GM12878 (cell line): ENCODE results near the gene RHOXF2. TPM values are rescaled to one million over a fixed set of nuclear protein-coding genes. Genes with fewer than 3 reads are reported as not detected.
"Not testable (repeated sequence)": the region's sequence is repeated elsewhere in the genome, so short reads cannot be mapped to it uniquely, and the experiment has no call there.

Source experiments
- ATAC-seq: fragments of 200-7000 bp; cut with Tn5 transposase; 3 replicates; pipeline ENCODE4 v1.9.1; 2020; ENCODE audit warnings: mild to moderate bottlenecking, moderate library complexity
- BruUV-seq: library from RNA; stranded (reverse); fragments of 400-500 nt; replicated peaks from 2 replicates; lab custom pipeline; 2021; lab: Mats Ljungman, UMichigan
- CTCF ChIA-PET: fragments of 300-600 bp; sonication (Branson Sonifier 250); formaldehyde crosslinking; extraction: SDS; loops from one replicate; lab custom pipeline; 2021; ENCODE audit warnings: inconsistent platforms; lab: Yijun Ruan, JAX
- POLR2A ChIA-PET: fragments of 350-600 bp; formaldehyde crosslinking; extraction: SDS; loops from one replicate; lab custom pipeline; 2021; ENCODE audit warnings: inconsistent platforms; lab: Charles Lee
- RAD21 ChIA-PET: fragments of 300-600 bp; sonication (Branson Sonifier 250); formaldehyde crosslinking; loops from one replicate; lab custom pipeline; 2023; ENCODE audit warnings: antibody characterized with exemption; ENCODE audit not compliant: unreplicated experiment; lab: Charles Lee
- SMC1A ChIA-PET: fragments of 300-600 bp; sonication (Branson Sonifier 250); formaldehyde crosslinking; loops from one replicate; lab custom pipeline; 2023; ENCODE audit not compliant: unreplicated experiment, uncharacterized antibody; lab: Charles Lee
- DNase-seq: peaks from one replicate; pipeline ENCODE4 v3.0.0-alpha.2; 2011; ENCODE audit warnings: low read depth, low spot score
- FAIRE-seq: peaks from 3 replicates; lab custom pipeline; 2011; peaks lifted over from hg19 to GRCh38; lab: Jason Lieb, UNC
- H2AFZ ChIP-seq: 2 replicates; pipeline ENCODE4 v1.6.0; 2011; ENCODE audit warnings: low read depth, low read length, control low read depth; ENCODE audit not compliant: control insufficient read depth
- H3K27ac ChIP-seq: 2 replicates; pipeline ENCODE4 v1.5.1; 2011; ENCODE audit warnings: control low read depth; ENCODE audit not compliant: control insufficient read depth, insufficient read depth
- H3K27me3 ChIP-seq, 2 experiments: replicated peaks in 1 of 2; 2 replicates each; pipeline versions ENCODE4 v1.6.0 to v1.6.1; 2011; ENCODE audit warnings: low read length in 1 of 2; ENCODE audit not compliant: control insufficient read depth in 2 of 2, insufficient read depth in 2 of 2
- H3K36me3 ChIP-seq, 2 experiments: 2 replicates each; pipeline ENCODE4 v1.5.1; 2011; ENCODE audit warnings: low read length in 1 of 2; ENCODE audit not compliant: control insufficient read depth in 2 of 2, insufficient read depth in 2 of 2
- H3K4me1 ChIP-seq: 2 replicates; pipeline ENCODE4 v1.6.1; 2011; ENCODE audit warnings: mild to moderate bottlenecking, low read length, moderate library complexity, mixed read lengths; ENCODE audit not compliant: control insufficient read depth, insufficient read depth
- H3K4me2 ChIP-seq: 2 replicates; pipeline ENCODE4 v1.6.0; 2011; ENCODE audit warnings: control low read depth; ENCODE audit not compliant: control insufficient read depth, insufficient read depth
- H3K4me3 ChIP-seq: fragments of 200-600 bp; sonication (generic); 2 replicates; pipeline ENCODE4 v1.5.1; 2016
- H3K79me2 ChIP-seq: 2 replicates; pipeline ENCODE4 v1.6.0; 2011; ENCODE audit warnings: low read length; ENCODE audit not compliant: control insufficient read depth, insufficient read depth
- H3K9ac ChIP-seq: 2 replicates; pipeline ENCODE4 v1.8.0; 2011; ENCODE audit warnings: low read length, control low read depth, mixed read lengths; ENCODE audit not compliant: control insufficient read depth, insufficient read depth
- H3K9me3 ChIP-seq: replicated peaks from 3 replicates; pipeline ENCODE4 v1.5.1; 2011; ENCODE audit warnings: mild to moderate bottlenecking, low read length; ENCODE audit not compliant: control insufficient read depth, insufficient read depth
- H4K20me1 ChIP-seq: 2 replicates; pipeline ENCODE4 v1.6.0; 2011; ENCODE audit not compliant: control insufficient read depth, insufficient read depth
- POLR2AphosphoS5 ChIP-seq: IDR thresholded peaks from 2 replicates; pipeline ENCODE4 v1.6.1; 2011; ENCODE audit warnings: mild to moderate bottlenecking, low read length, inconsistent platforms
- RUNX3 ChIP-seq: IDR thresholded peaks from 2 replicates; pipeline ENCODE4 v1.6.1; 2012; ENCODE audit warnings: low read length, inconsistent platforms
- WGBS: methylation state at CpG from one replicate; pipeline ENCODE4 v1.1.6; 2016; ENCODE audit warnings: low lambda C conversion rate; ENCODE audit not compliant: insufficient replicate concordance, insufficient coverage; ENCODE audit errors: missing lambda C conversion rate; 5-methylcytosine and 5-hydroxymethylcytosine counted together
- in situ Hi-C: fragments of 300-500 bp; cut with MboI; formaldehyde crosslinking; loops from 9 replicates; pipeline ENCODE4 v1.14.3; 2018; ENCODE audit warnings: mixed read lengths
- intact Hi-C: fragments of 100-400 bp; cut with micrococcal nuclease; formaldehyde crosslinking; loops from one replicate; pipeline ENCODE4 v1.14.2; 2022; ENCODE audit not compliant: unreplicated experiment
- polyA plus RNA-seq, 11 experiments: library from polyadenylated mRNA; depleted of rRNA in 4 of 11; unstranded in 6 of 11; stranded (reverse) in 5 of 11; fragments of >200 nt; fragmentation: Nextera tagmentation in 4 of 11; fragmentation: Illumina TruSeq in 1 of 11; extraction: Ambion mirVana in 4 of 11; extraction: Trizol in 1 of 11; gene quantifications; 1 replicate in 1 of 11; 2 replicates in 10 of 11; pipeline versions ENCODE4 v1.2.1 to v1.2.3, GENCODE V29; 2011 to 2016; ENCODE audit warnings: inconsistent platforms in 2 of 11, missing spikeins in 2 of 11, low read depth in 1 of 11
- total RNA-seq, 4 experiments: library from RNA; depleted of rRNA in 3 of 4; stranded (reverse); fragments of >200 nt in 3 of 4; fragmentation: Illumina TruSeq in 1 of 4; extraction: Trizol in 1 of 4; gene quantifications; 2 replicates each; pipeline versions ENCODE4 v1.2.1 to v1.2.3, GENCODE V29; 2013 to 2021

Gene RHOXF2
- total and polyA plus RNA-seq, 10 of the 15 experiments (the other 5 are each of a cell fraction or from before 2014, with no cell fraction given) = 0.03 TPM; not detected in 8

DNA sequence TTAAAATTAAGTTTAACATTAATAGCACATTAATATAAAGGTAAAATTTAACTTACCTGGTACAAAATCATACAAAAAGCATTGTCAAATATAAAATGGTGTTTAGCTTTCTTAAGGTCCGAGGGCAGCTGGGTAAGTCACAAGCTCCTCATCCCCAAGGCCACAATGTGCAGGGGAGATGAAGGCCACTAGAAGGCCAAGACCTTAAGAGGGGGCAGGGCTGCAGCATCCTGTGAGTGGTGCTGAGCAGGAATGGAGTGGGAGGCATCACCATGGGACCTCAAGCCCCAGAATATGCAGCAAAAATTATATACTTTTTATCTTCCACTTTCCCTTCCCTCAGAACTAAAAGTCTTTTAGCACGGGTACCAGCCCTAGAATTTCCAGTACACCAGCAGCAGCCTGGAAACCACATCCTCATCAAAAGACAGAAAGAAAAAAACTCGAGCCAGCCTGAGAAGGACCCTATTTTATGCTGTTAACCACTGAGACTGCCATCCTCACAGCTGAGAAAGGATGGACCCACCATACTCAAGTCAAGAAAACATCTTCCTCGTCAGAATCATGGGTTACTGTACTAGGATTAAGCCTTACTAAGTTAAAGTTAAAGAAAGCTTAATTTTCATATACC is 13.0 kb upstream of the RHOXF2 start:
- no peak overlapping the region for H3K4me3 ChIP-seq
- SMC1A ChIA-PET = interaction anchor here (1.0 to 1.2 kb wide), 2 partner anchors 10 to 109 kb away, joined by 3 to 4 read pairs; no protein-coding TSS in a partner anchor
- H3K27me3 ChIP-seq = no peaks in the 10 kb centered on the region
- H3K9me3 ChIP-seq = peaks cover 1% of the 10 kb centered on the region; the same call in 2 of the 3 replicates
- H4K20me1 ChIP-seq = no peaks in the 10 kb centered on the region
- peak; percentile 65 for FAIRE-seq
- H3K79me2 ChIP-seq = no peaks in the 10 kb centered on the region
- H3K4me2 ChIP-seq = no peak overlapping the region
- no peak overlapping the region for H3K27ac ChIP-seq
- CTCF ChIA-PET = interaction anchor here (0.6 to 1.2 kb wide), 4 partner anchors 57 to 117 kb away, joined by 3 read pairs; no protein-coding TSS in a partner anchor
- no peak overlapping the region for H2AFZ ChIP-seq
- RAD21 ChIA-PET = interaction anchor here (0.6 kb wide), 1 partner anchor 106 kb away, joined by 3 read pairs; no protein-coding TSS in a partner anchor
- no peaks in the 10 kb centered on the region for H3K36me3 ChIP-seq
- intact Hi-C loops (loop anchor here (10.0 kb wide), 1 partner anchor 161 kb away; no protein-coding TSS in a partner anchor), in situ Hi-C loops (loop anchor here (10.0 to 25.0 kb wide), 2 partner anchors 111 to 158 kb away; no protein-coding TSS in a partner anchor)
- no peaks in the 10 kb centered on the region for H3K4me1 ChIP-seq
- no peak overlapping the region for H3K9ac ChIP-seq
- POLR2A ChIA-PET = no interaction called here
- no peak for DNase-seq
- BruUV-seq = no TSS peak
- ATAC-seq = peak; percentile 39; the same call in 2 of the 3 replicates
- peak; percentile 11; the same call in 1 of the 2 replicates for TF ChIP-seq RUNX3
- TF ChIP-seq POLR2AphosphoS5 = no peak
- TF ChIP-seq, all 136 proteins: peak for 1
- 10% methylated on average over 4 of the region's 4 CpGs for WGBS

DNA sequence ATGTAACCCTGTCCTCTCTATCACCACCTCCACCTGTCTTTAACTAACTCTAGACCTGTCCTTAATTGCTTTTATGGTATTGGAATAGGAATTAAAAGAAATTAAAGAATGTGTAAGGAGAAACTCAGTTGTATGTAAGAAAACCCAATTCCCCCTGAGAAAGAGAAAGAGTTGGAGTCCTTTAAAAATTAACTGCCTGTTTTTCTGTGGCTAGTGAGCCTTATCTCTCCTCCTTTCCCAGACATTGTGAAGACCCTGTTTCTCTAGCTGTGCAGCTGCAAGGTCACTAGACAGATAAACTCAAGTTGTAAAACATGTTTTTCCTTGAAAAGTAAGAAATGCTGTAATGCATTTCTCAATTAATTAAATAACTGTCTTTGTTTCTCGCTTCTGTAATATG is 12.1 kb upstream of the RHOXF2 start:
- BruUV-seq, RAD21 ChIA-PET, H3K9me3 ChIP-seq, H3K27me3 ChIP-seq, H3K36me3 ChIP-seq, H3K27ac ChIP-seq, SMC1A ChIA-PET, H4K20me1 ChIP-seq, POLR2A ChIA-PET, H3K4me1 ChIP-seq, H3K4me2 ChIP-seq, ATAC-seq, H3K4me3 ChIP-seq, H2AFZ ChIP-seq, H3K9ac ChIP-seq, DNase-seq, FAIRE-seq, H3K79me2 ChIP-seq: not testable (repeated sequence)
- intact Hi-C loops (loop anchor here (10.0 kb wide), 1 partner anchor 162 kb away; no protein-coding TSS in a partner anchor), in situ Hi-C loops (loop anchor here (10.0 to 25.0 kb wide), 2 partner anchors 112 to 159 kb away; no protein-coding TSS in a partner anchor)
- CTCF ChIA-PET = interaction anchor here (0.6 to 1.2 kb wide), 3 partner anchors 58 to 117 kb away, joined by 3 read pairs; no protein-coding TSS in a partner anchor
- WGBS = 53% methylated on average over 1 of the region's 1 CpG
